HCT116 (cell line): ENCODE results near the gene CD7.

Source experiments
- CTCF ChIP-seq, 3 experiments: fragments of 200-600 bp in 1 of 3; sonication (generic) in 1 of 3; IDR thresholded peaks in 2 of 3; conservative IDR thresholded peaks in 1 of 3; 2 replicates each; pipeline ENCODE4 v1.5.1; 2012 to 2017; ENCODE audit warnings: low read depth in 2 of 3, low read length in 2 of 3, antibody characterized with exemption in 1 of 3, borderline replicate concordance in 1 of 3, control low read depth in 1 of 3, mild to moderate bottlenecking in 1 of 3, mixed read lengths in 1 of 3, mixed run types in 1 of 3, moderate library complexity in 1 of 3; ENCODE audit not compliant: insufficient read depth in 1 of 3
- EZH2 ChIP-seq: fragments of 200-600 bp; sonication (generic); IDR thresholded peaks from 2 replicates; pipeline ENCODE4 v1.6.1; 2017; ENCODE audit warnings: antibody characterized with exemption, mixed run types
- POLR2AphosphoS5 ChIP-seq: IDR thresholded peaks from 2 replicates; pipeline ENCODE4 v1.6.1; 2011; ENCODE audit warnings: mild to moderate bottlenecking, low read depth, low read length, moderate library complexity
- RAD21 ChIP-seq: IDR thresholded peaks from 2 replicates; pipeline ENCODE4 v1.6.1; 2012; ENCODE audit warnings: low read depth, mild to moderate bottlenecking
- YY1 ChIP-seq: IDR thresholded peaks from 2 replicates; pipeline ENCODE4 v1.6.1; 2011; ENCODE audit warnings: low read length, low read depth, moderate library complexity, mild to moderate bottlenecking; ENCODE audit not compliant: insufficient replicate concordance; ENCODE audit errors: extremely low read depth

DNA sequence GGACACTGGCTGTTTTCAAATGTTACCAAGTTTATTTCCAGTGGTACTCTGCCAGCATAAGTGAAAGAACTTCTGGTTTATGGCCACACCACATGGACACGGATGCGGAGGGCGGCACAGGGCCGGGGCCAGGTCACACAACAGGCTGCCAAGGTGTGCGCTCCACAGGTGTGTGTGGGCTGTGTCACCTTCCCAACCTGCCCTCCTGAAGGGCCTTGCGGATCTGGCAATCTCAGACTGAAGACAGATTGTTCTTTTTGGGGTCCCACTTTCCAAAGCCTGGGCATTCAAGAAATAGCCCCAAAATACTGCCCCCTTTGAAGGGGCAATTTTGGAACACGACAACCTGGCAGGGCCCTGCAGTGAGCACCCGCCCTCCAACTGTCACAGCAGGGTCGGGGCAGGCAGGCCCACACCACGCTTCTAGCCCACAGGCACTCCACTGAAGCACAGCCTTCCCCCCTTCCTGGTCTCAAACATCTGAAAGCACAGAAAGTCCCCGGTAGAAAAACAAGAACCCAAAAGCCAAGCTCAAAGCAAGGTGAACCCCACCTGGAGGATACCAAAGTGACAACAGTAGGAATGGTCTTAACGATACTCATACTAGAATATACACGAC is 47.4 kb downstream of the CD7 start:
- TF ChIP-seq POLR2AphosphoS5 (no peak), YY1 (no peak), CTCF (IDR thresholded peaks at IDR 0.05 in 2 of 3, conservative IDR thresholded peaks at IDR 0.05 in 1 of 3; ENCODE audit: borderline replicate concordance in 1 of 3, insufficient read depth in 1 of 3, low read depth in 2 of 3, low read length in 2 of 3) (no peak), EZH2 (no peak), RAD21 (no peak)
